ENCODE measurements around the gene RTF1.

RTF1 gene

GRCh38 chr15:41499109-41499851 is 82.4 kb downstream of the RTF1 start:
- DNase-seq (no peak), ATAC-seq (replicated peaks) (peak; percentile 50 to 54)
- Mint-ChIP-seq H3K27ac (peak overlapping the region; percentile 51), H3K4me3 (no peak overlapping the region), H3K9me3 (no peaks in the 10 kb centered on the region), H3K4me1 (peaks cover 33 to 57% of the 10 kb centered on the region in 2 donors), H3K36me3 (no peaks in the 10 kb centered on the region), H3K27me3 (peaks cover 55 to 80% of the 10 kb centered on the region in 2 donors)

DNA sequence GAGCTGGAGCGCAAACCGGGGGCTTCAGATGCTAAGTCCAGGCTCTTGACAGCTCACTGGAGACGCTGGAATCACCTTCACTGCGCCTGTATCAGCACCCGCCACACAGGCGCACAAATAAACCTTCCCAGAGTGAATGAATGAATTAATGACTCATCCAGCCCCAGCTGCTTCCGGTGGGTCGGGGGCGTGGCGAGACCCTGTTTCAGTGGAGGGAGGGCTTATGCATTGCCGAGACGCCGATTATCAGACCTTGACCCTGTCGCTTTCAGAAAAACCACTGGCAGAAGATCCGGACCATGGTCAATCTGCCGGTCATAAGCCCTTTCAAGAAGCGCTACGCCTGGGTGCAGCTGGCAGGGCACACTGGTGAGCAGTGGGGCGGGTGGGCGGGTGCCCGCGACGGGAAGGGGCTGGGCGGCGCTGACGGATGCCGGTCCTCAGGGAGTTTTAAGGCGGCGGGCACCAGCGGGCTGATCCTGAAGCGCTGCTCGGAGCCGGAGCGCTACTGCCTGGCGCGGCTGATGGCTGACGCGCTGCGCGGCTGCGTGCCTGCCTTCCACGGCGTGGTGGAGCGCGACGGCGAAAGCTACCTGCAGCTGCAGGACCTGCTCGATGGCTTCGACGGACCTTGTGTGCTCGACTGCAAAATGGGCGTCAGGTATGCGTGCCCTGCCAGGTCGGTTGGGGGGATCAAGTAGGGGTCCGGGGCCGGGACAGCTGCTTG is 84.5 kb downstream of the RTF1 start:
- no peak for DNase-seq

DNA sequence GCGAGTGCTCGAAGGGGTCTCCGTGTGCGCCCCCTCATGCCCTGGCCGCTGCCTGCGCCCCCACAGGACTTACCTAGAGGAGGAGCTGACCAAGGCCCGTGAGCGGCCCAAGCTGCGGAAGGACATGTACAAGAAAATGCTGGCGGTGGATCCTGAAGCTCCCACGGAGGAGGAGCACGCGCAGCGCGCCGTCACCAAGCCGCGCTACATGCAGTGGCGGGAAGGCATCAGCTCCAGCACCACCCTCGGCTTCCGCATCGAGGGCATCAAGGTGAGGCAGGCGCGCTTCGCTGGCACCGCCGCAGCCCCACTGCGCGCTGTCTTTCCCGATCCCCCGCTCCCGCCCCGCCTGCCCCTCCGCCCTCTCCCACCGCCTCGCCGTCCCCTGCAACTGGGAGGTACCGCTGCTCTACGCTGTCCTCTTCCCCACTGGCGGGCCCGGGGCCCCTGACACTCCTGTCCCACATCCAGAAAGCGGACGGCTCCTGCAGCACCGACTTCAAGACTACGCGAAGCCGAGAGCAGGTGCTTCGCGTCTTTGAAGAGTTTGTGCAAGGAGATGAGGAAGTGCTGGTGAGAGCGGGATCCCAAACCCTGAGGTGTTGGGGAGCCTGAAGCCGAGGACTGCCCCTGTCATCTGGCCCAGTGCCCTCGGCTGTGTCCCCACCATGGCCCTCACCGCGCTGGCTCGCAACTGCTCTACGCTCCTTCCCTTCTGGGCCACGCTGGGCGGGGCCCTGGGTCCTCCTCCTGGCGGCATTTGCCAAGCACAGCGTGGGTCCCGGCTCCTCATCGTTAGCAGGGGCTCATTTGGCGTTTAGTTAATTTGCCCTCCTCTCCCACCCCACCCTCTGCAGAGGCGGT is 85.3 kb downstream of the RTF1 start:
- Mint-ChIP-seq H3K27ac (peak overlapping the region; percentile 25), H3K27me3 (peaks cover 44 to 70% of the 10 kb centered on the region in 2 donors), H3K36me3 (no peaks in the 10 kb centered on the region), H3K4me3 (peak overlapping the region; percentile 72 to 73), H3K4me1 (peaks cover 30 to 47% of the 10 kb centered on the region in 2 donors), H3K9me3 (no peaks in the 10 kb centered on the region)
- peak; percentile 29 to 30 for ATAC-seq (replicated peaks)
- DNase-seq: no peak

More for the DNA sequence above, 84.5 kb downstream of the RTF1 start:
- H3K4me3 Mint-ChIP-seq: peak overlapping the region; percentile 67 to 73
- peak overlapping the region; percentile 71 for H3K27ac Mint-ChIP-seq
- peaks cover 30 to 47% of the 10 kb centered on the region in 2 donors for H3K4me1 Mint-ChIP-seq
- peaks cover 52 to 71% of the 10 kb centered on the region in 2 donors for H3K27me3 Mint-ChIP-seq
- ATAC-seq (replicated peaks): peak; percentile 61 to 68
- H3K36me3 Mint-ChIP-seq: no peaks in the 10 kb centered on the region
- no peaks in the 10 kb centered on the region for H3K9me3 Mint-ChIP-seq

DNA sequence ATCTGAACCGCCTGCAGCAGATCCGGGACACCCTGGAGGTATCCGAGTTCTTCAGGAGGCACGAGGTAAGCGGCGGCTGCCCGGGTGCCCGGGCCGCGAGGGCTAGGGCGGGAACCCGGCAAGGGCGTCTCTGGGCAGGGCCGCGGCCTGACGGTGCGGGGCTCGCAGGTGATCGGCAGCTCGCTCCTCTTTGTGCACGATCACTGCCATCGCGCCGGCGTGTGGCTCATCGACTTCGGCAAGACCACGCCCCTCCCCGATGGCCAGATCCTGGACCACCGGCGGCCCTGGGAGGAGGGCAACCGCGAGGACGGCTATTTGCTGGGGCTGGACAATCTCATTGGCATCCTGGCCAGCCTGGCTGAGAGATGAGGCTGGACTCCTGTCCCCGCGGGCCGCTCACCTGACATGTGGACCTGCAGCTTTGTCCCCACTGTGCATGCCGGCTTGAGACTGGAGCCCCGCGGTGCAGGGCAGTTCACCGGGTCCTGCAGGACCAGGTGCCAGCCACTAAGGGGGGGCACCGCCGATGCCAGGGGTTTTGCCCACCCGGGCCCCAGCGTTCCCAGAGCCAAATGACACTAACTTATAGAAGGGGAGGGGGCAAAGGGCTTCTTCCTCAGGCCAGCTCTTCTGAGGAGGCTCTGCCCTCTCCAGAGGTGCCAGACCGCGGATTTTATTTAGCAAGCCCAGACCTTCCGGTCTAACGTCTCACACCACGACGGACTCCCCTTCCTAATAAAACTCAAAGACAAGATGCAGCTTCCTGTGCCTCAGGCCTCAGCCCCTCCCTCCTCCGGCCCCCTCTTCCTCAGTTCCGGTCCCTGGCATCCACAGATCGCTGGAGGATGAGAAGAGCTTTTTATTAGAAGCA is 86.1 kb downstream of the RTF1 start:
- Mint-ChIP-seq H3K27me3 (peaks cover 40 to 66% of the 10 kb centered on the region in 2 donors), H3K27ac (no peak overlapping the region), H3K4me3 (peak overlapping the region; percentile 72 to 73), H3K4me1 (peaks cover 30 to 47% of the 10 kb centered on the region in 2 donors), H3K36me3 (no peaks in the 10 kb centered on the region), H3K9me3 (no peaks in the 10 kb centered on the region)
- no peak for DNase-seq
- ATAC-seq (replicated peaks): peak in 1 of 2 donors; percentile 2

- H3K27ac Mint-ChIP-seq: no peak overlapping the region
- H3K4me3 Mint-ChIP-seq: peak overlapping the region; percentile 27 to 36
- peaks cover 35 to 60% of the 10 kb centered on the region in 2 donors for H3K27me3 Mint-ChIP-seq
- DNase-seq: no peak
- no peaks in the 10 kb centered on the region for H3K36me3 Mint-ChIP-seq
- no peak for ATAC-seq (replicated peaks)
- H3K9me3 Mint-ChIP-seq: no peaks in the 10 kb centered on the region
- H3K4me1 Mint-ChIP-seq: peaks cover 27 to 44% of the 10 kb centered on the region in 2 donors
These were observed 86.7 kb downstream of the RTF1 start for GRCh38 chr15:41503669-41504010.

- peaks cover 17 to 31% of the 10 kb centered on the region in 2 donors for H3K4me1 Mint-ChIP-seq
- no peaks in the 10 kb centered on the region for H3K36me3 Mint-ChIP-seq
- DNase-seq: no peak
- H3K27ac Mint-ChIP-seq: peak overlapping the region; percentile 37
- no peak for ATAC-seq (replicated peaks)
- H3K4me3 Mint-ChIP-seq: no peak overlapping the region
- no peaks in the 10 kb centered on the region for H3K9me3 Mint-ChIP-seq
- H3K27me3 Mint-ChIP-seq: peaks cover 22 to 48% of the 10 kb centered on the region in 2 donors
These were observed 88.0 kb downstream of the RTF1 start for GRCh38 chr15:41504751-41505492.

- H3K9me3 Mint-ChIP-seq: no peaks in the 10 kb centered on the region
- DNase-seq: no peak
- H3K27ac Mint-ChIP-seq: no peak overlapping the region
- peaks cover 22 to 52% of the 10 kb centered on the region in 2 donors for H3K27me3 Mint-ChIP-seq
- no peaks in the 10 kb centered on the region for H3K36me3 Mint-ChIP-seq
- ATAC-seq (replicated peaks): no peak
- no peak overlapping the region for H3K4me3 Mint-ChIP-seq
- peaks cover 17 to 29% of the 10 kb centered on the region in 2 donors for H3K4me1 Mint-ChIP-seq
These were observed 88.9 kb downstream of the RTF1 start for GRCh38 chr15:41505776-41506175.

- no peak for DNase-seq
- no peak overlapping the region for H3K4me3 Mint-ChIP-seq
- H3K36me3 Mint-ChIP-seq: no peaks in the 10 kb centered on the region
- H3K4me1 Mint-ChIP-seq: peaks cover 13 to 19% of the 10 kb centered on the region in 2 donors
- H3K27me3 Mint-ChIP-seq: peaks cover 17 to 42% of the 10 kb centered on the region in 2 donors
- no peak overlapping the region for H3K27ac Mint-ChIP-seq
- H3K9me3 Mint-ChIP-seq: no peaks in the 10 kb centered on the region
- peak; percentile 34 to 39 for ATAC-seq (replicated peaks)
These were observed 90.0 kb downstream of the RTF1 start for GRCh38 chr15:41506796-41507341.

DNA sequence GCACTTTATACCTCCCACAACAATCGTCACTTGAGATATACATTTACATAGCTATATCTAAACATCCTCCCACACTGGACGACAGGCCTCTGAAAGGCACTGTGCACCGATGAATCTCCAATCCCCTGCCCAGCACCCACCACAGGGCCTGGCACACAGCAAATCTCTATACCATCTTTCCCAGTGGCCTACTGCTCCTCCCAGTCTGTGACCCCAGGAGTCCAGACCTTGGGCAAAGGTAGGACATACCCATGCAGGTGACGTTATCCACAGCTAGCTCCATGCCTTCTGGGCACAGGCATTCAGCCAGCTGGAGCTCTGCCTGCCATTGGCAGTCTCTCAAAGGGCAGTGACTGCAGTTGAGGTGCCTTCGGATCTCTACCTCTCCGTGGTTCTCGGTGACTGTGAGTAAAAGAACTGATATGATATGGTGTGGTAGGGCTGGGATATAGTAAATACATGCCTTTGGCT is 91.0 kb downstream of the RTF1 start:
- Mint-ChIP-seq H3K27me3 (peaks cover 18 to 42% of the 10 kb centered on the region in 2 donors), H3K36me3 (no peaks in the 10 kb centered on the region), H3K9me3 (no peaks in the 10 kb centered on the region), H3K4me1 (peaks cover 16 to 19% of the 10 kb centered on the region in 2 donors), H3K27ac (no peak overlapping the region), H3K4me3 (no peak overlapping the region)
- DNase-seq: no peak
- ATAC-seq (replicated peaks): no peak

GRCh38 chr15:41510728-41511127 is 93.8 kb downstream of the RTF1 start:
- H3K9me3 Mint-ChIP-seq: no peaks in the 10 kb centered on the region
- peaks cover 0 to under 1% of the 10 kb centered on the region in 2 donors for H3K36me3 Mint-ChIP-seq
- no peak overlapping the region for H3K27ac Mint-ChIP-seq
- no peak for ATAC-seq (replicated peaks)
- H3K27me3 Mint-ChIP-seq: peaks cover 11 to 38% of the 10 kb centered on the region in 2 donors
- H3K4me3 Mint-ChIP-seq: no peak overlapping the region
- DNase-seq: no peak
- peaks cover 20 to 24% of the 10 kb centered on the region in 2 donors for H3K4me1 Mint-ChIP-seq

- Mint-ChIP-seq H3K36me3 (peaks cover 2 to 7% of the 10 kb centered on the region in 2 donors), H3K4me3 (peak overlapping the region in 1 of 2 donors; percentile 86), H3K9me3 (no peaks in the 10 kb centered on the region), H3K4me1 (peaks cover 20 to 24% of the 10 kb centered on the region in 2 donors), H3K27ac (no peak overlapping the region), H3K27me3 (peaks cover 11 to 38% of the 10 kb centered on the region in 2 donors)
- ATAC-seq (replicated peaks): no peak
- no peak for DNase-seq
These were observed 94.5 kb downstream of the RTF1 start for GRCh38 chr15:41511331-41511898.

DNA sequence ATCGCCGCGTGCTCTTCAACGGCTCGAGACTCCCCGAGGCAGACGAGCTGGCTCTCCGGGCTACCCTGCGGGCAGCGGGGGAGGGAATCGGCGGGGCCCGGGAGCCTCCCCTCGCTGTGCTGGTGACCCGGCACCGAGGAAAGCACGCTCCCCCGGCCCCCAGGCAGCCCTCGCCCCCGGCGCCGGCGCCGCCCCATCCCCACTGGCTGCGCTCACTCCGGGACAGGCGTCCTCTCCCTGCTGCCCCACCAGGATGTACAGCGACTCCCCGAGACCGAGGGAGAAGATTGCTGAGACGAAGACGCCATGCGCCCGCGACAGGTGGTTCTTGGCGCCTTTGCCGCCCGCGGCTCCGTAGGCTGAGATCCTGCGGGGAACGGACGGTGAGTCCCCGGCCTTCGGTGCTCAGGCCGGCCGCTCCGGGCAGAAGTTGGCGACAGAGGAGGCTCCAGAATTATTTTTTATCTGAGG is 95.0 kb downstream of the RTF1 start:
- peaks cover 7 to 12% of the 10 kb centered on the region in 2 donors for H3K36me3 Mint-ChIP-seq
- H3K27ac Mint-ChIP-seq: no peak overlapping the region
- peak overlapping the region; percentile 86 for H3K4me3 Mint-ChIP-seq
- H3K4me1 Mint-ChIP-seq: peaks cover 20 to 24% of the 10 kb centered on the region in 2 donors
- peaks cover 11 to 33% of the 10 kb centered on the region in 2 donors for H3K27me3 Mint-ChIP-seq
- DNase-seq: no peak
- no peak for ATAC-seq (replicated peaks)
- no peaks in the 10 kb centered on the region for H3K9me3 Mint-ChIP-seq

All from stimulated activated naive B cell treated with anti-CD40 and anti-IgM and Interleukin-4, amounts not matched to agents 10 μg/mL and 1 μg/mL and 100 μg/mL, for 72 hours (primary cell).